Amniotic stem cell (primary cell): ENCODE data around the gene BCL2L13.

Experiments
- DNase-seq: peaks from one replicate; lab custom pipeline; 2025; lab: John Stamatoyannopoulos, UW

BCL2L13 gene, protein sequence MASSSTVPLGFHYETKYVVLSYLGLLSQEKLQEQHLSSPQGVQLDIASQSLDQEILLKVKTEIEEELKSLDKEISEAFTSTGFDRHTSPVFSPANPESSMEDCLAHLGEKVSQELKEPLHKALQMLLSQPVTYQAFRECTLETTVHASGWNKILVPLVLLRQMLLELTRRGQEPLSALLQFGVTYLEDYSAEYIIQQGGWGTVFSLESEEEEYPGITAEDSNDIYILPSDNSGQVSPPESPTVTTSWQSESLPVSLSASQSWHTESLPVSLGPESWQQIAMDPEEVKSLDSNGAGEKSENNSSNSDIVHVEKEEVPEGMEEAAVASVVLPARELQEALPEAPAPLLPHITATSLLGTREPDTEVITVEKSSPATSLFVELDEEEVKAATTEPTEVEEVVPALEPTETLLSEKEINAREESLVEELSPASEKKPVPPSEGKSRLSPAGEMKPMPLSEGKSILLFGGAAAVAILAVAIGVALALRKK

DNA sequence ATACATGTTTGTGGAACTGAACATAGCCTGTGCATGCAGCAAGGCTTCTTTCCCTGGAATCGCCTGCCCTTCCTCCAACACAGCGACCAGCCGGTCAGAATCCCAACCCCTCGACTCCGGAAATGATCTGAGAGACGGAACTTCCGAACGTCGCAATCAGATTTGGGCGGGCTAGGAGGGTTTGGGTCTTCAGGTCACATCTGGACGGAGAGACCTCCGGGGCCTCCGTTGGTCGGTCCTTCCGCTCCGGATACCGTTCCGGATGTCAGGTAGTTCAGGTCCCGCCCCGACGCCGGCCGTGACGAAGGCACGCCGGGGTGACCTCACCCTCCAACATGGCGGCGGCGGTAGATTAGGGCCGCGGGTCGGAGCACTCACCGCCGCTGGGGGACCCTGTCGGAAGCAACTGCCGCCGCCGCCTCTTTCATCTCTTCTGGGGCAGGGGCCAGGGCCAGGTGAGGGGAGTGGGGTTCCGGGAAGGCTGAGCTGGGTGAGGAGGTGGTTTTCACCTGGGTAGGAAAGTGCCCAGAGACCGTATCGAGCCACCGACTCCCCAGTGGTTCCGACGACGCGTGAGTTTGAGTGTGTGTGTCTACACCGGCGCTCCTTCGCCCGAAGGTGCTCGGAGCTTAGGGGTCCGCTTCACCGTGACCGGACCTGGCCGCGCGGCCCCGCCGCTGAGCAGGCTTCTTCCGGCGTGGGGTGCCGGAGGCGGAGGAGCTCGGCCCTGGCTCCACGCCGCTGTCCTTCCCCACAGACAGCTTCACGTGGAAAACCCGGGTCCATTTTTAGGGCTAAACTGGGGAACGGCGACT is at the start of gene BCL2L13:
Gene BCL2L13 (plus strand): TSS at position 326 of the 815 bp plus-strand sequence. CDS start 16,955 bp downstream, outside the sequence.
- peak; percentile 67 for DNase-seq

DNA sequence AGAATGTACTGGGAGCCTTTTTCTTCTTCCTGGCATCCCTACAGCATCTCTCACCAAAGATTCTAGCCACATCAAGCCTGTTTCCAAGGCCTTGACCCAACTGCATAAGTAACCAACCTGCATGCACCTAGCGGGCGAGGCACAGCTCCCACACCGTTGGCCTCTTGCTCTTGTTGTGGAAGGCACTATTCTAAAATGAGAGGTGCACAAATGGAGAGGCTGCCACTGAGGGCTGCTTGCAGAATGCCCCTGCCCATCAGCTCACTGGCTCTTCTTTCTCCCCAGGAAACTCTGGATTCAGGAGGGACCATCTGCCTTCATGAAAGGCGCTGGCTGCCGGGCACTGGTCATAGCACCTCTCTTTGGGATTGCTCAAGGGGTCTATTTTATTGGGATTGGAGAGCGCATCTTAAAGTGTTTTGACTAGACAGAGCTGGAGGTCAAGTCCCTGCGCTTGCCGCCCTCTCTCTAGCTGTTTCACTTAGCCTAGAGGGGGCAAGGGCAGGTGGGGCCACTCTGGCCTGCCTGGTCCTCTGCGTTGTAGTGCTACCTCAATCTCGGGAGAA is 48.7 kb upstream of the BCL2L13 start:
- DNase-seq, result no peak

DNA sequence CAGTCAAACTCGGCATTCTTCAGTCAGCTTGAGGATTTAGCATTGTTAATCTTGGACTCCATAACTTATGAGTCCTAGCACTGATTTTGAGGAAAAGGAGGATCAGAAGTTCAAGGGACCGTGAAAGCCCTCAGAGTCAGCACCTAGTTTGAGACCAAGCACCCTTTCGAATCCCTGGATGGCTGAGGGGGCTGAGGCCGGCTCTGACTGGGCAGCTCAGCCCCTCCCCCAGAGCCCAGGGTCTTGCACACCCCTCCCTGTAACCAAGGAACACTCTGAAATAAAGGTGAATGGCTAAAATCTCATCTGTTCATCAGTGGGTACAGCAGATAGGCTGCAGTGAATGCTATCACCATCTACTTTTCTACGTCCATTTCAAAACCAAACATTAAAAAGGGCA is 48.0 kb upstream of the BCL2L13 start:
- no peak for DNase-seq

DNA sequence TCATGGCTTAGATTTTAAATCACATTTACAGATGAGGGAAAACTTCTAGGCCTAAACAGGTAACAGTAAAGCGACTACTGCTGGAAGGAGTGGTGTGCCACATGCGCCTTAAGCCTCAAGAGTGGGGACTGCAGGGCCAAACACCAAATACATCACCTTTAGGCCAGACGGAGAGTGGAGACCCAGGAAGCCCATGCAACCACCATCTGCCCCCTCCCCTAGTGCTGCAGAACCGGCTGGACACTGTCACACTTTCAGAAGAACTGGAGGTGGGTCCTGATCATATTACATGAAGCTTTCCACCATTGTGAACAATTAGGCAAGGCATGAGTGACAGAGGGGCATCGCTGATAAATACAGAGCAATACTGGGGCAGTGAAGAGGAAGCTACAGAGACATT is 46.4 kb upstream of the BCL2L13 start:
- DNase-seq, result no peak

DNA sequence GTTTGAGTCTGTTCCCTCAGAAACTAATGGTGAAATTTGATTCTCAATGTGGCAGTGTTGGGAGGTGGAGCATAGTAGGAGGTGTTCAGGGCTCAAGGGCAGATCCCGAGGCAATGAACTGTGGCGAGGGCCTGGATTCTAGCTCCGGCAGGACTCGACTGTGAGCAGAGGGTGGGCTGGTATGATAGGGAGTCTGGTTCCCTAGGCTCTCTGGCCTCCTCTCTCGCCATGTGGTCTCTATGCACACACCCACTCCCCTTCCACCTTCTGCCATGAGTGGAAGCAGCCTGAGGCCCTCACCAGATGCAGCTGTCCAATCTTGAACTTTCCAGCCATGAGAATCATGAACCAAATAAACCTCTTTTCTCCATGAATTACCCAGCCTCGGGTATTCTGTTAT is 42.3 kb upstream of the BCL2L13 start:
- DNase-seq, result no peak

DNA sequence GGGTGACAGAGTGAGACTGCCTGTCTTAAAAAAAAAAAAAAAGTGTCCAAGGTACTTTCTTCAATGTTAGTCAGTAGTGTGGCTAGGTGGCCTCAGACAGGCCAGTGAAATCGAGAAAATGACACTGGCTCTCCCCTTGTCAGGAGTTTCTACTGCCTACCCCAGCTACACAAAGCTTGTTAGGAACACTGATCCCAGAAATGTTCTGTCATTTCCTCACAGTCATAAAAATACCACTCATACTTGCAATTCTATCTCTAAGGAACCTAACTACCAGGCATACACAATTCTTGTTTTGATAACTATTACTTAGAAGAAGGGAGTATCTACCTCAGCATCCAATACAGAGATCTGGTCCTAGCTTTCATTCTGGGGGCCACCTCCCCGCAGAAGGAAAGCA is 41.3 kb upstream of the BCL2L13 start:
- no peak for DNase-seq

DNA sequence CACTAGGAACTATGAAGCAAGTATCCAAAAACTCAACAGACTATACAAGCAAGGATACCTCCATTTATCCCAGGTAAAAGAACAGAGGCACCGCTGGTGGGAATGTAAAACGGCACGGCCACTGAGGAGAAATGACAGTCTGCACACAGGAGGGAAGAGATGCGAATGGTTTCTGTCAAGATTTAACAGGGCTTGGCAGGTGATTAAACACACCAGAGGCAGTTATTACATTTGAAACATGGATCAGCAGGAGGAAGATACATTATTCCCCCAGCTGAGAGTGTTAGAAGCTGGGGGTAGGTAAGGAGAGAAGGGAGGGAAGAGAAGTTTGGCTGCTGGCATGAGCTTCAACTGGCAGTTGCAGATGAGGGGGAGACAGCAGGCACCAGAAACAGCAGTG is 40.2 kb upstream of the BCL2L13 start:
- DNase-seq, result no peak

DNA sequence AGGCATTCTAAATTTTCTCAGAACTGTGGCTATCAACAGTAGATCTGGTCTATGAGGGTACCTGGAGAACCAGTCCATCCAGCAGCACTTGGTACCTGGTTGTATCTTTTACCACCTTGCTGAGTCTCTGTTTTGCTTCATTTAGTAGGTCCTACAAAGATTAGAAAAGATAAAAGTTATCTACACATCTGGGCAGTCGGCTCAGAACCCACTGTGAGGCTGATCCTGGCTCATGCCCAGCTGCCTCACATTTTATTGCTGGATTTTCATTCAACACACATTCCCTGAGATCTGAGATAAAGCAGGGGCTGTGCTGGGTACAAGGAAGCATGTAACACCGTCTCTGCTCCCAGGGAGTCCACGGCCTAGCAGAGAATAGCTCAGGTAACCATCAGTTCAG is 37.5 kb upstream of the BCL2L13 start:
- DNase-seq, result no peak

DNA sequence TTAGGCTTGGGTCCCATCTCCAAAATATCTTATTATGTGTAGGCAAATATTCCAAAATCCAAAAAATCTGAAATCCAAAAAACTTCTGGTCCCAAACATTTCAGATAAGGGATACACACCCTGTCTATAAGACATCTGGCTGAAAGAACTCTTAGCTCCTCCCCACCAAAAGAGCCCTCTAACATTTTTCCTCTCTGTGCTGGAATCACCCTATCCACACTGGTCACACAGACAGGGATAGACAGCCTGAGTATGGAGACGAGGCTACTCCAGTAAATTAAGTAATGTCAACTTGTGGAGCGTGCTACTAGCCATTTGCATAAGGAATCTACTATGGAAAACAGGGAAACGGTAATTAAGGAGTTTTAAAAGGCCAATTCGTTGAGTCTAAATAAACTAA is 34.9 kb upstream of the BCL2L13 start:
- no peak for DNase-seq

DNA sequence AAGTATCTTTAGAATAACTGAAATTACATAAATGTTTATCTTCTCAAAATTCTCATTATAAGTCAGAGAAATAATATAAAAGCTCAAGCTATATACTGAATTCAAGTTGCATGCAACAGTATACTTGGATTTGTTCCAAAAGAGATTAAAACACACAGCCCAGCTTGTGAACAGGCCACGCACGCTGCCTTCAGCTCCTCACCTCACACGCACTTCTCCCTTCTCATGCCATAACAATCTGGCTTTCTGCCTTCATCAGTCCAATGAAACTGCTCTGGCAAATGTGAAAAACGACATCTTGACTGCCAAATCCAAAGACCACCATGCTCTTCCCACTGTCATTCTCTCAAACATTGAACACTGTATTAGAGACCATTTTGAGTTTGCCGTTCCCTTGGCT is 32.1 kb upstream of the BCL2L13 start:
- no peak for DNase-seq

DNA sequence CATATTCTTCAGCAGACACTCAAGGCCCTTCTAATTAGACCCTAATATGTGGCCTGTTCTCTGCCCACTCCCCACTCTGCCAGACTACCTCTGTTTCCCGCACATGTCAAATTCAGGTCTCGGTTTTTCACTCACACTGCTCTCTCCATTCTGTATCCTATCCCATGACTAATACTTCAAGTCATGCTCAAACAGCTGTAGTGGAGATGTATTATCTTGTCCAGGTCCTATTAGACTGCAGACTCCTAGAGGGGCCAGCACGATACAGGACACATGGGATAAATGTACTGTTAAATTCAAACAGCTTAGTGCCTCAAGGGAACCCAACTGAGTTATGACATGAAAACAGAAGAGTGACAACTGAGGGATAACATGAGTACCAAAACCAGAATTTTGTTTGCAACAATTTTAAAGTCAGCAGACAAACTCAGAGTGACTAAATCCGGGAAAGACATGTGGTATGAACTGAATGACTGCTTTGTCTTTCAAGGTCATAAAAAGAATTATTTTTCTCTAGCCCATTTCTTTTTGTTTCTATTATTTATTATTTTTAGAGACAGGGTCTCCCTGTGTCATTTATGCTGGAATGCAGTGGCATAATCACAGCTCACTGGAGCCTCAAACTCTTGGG is 30.6 kb upstream of the BCL2L13 start:
- no peak for DNase-seq

DNA sequence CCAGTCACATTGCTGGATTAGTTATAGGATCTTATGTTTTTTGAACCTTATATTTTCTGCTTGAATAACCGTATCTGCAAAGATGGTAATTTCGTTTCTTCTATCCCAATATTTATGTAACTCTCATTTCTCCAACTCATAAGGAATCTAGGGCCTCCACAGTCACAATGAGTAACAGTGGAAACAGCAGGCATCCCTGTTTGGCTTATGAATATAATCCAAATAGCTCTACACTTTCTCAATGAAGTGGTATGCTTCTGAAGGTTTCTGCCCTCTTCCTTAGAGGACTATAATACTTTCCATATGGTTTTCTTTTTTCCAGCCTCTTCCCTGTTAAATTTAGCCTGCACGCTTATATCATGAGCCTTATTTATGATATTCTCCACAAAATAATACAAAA is 26.5 kb upstream of the BCL2L13 start:
- no peak for DNase-seq

DNA sequence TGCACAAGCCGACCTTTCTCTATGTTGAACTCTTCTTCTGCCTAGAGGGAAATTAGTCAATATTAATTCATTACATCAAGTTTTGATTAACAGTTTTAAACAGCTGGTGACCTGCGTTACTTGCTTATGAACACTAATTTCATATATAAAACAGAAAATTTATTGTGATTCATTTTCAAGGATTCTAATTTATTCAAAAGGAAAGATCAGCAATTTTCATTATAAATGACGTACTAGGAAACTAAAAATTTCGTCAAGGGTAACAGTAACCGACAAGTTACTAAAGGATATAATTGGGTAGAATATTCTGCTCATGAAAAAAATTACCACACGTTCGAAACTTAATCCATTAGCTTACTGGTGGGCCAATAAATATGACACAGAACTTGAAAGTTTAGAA is 25.3 kb upstream of the BCL2L13 start:
- no peak for DNase-seq

DNA sequence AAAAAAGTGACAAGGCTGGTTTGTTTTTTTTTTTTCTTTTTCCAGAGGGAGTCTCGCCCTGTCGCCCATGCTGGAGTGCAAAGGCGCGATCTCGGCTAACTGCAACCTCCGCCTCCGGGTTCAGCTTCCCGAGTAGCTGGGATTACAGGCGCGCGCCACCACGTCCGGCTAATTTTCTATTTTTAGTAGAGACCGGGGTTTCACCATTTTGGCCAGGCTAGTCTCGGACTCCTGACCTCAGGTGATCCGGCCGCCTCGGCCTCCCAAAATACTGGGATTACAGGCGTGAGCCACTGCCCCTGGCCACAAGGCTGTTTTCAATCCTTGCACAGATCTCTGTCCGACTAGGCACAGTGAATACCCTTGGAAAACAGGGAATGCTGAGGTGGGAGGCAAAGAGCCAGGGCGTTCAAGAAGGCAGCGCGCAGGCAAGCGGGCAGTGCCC is 10.6 kb upstream of the BCL2L13 start:
- DNase-seq, result no peak

DNA sequence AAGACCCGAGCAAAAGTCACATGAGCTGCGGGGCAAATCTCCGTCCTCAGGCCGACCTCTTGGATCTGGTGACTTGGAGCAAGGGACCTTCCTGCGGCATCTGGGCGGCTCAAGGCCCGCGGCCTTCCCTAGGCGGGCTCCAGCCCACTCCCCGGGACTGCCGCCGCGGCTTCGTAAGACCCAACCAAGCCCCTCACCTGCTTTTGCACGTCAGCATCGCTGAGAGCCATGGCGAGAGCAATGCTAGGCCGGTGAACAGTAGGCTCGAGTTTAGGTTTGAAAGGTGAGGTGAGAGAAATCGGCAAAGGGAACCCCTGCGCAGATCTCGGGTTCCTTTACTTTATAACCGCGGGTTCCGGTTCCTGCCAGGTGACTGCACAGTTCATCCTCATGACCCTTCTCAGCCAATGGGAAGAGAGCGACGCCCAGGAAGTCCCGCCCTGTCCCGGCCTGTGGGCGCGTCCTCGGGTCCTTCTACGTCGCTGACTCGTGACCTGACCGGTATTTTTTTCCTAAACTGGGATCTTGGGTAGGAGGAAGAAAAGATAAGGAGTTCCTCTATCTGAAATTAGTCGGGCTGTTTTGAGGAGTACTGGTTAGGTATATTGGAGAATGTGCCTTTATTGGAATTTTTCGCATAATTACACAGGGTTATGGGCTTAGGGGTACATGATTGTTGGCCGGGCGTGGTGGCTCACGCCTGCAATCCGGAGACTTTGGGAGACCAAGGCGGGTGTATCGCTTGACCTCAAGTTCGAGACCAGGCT is 10.0 kb upstream of the BCL2L13 start, which contains the start of gene ATP6V1E1:
Gene ATP6V1E1 (minus strand): TSS at position 344 of the 767 bp plus-strand sequence. CDS start 114 bp downstream, at position 230.
- DNase-seq, result peak; percentile 97

DNA sequence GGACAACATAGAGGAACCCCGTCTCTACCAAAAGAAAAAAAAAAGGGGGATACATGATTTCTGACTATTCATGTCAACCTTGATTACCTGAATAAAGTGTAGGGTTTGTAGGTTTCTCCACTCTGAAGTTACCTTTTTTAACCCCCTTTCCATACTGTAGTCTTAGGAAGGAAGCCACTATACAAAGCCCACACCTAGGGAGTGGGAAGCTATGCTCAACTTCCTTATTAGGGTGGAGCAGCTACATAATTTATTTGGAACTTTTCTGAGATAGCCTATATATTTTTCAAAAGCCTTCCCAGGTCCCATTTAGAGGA is 9.4 kb upstream of the BCL2L13 start:
- DNase-seq, result no peak

DNA sequence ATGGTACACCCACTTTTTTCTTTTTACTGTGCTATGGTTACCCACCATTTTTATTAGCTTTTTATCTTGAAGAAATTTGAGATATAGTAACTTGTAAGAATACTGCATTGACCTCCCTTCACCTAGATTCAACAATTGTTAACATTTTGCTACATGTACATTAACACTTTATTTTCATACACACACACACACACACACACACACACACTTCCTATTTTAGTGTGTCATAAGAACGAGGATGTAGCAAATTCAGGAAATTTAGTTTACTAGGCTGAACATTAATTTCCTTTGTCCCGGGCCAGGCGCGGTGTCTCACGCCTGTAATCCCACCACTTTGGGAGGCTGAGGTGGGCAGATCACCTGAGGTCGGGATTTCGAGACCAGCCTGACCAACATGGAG is 8.9 kb upstream of the BCL2L13 start:
- no peak for DNase-seq

DNA sequence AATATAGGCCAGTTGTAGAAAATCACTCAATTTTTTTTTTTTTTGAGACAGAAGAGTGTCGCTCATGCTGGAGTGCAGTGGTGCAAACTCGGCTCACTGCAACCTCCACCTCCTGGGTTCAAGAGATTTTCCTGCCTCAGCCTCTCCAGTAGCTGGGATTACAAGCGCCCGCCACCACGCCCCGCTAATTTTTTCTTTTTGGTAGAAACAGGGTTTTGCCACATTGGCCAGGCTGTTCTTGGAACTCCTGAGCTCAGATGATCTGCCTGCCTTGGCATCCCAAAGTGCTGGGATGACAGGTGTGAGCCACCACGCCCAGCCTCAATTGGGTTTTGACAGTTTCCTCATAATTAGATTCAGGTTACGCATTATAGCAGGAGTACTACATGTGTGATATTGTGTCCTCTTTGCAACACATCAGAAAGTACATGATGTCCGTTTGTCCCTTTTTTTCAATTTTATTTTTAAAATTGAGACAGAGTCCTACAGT is 7.4 kb upstream of the BCL2L13 start:
- DNase-seq, result no peak

DNA sequence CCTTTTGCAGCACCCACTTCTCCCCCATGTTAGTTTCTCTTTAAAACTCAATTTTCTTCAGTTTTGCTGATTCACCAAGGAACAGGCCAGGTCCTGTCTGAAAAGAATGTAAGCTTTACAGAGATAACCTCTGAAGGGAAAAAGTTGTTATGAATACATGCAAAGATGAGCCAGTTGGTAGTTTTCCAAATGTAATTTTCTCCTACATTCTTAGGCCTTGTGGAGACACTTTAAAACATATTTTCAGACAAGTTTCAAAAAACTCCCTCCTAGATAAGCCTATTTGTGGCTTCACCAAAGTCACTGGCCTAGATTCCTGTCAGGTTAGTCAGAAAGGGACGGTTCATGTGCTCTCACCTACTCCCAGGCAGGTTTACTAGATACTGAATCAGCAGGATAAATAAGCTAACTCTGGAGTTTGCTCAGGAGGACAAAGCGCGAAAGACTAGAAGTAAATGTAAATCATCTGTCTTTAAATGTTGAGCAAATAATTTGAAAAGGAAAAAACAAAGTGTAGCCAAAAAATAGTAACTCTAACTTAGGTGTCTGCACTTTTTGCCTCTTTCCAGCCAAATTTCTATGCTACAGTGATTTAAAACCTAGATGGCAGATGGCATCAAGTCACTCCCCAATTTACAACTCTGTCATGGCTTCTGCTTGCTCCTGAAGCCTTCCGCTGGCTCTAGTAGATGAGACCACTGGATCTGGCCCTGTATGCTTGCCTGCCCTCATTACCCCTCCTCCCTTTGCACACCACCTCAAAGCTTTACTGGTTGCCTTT is 5.2 kb upstream of the BCL2L13 start:
- no peak for DNase-seq

DNA sequence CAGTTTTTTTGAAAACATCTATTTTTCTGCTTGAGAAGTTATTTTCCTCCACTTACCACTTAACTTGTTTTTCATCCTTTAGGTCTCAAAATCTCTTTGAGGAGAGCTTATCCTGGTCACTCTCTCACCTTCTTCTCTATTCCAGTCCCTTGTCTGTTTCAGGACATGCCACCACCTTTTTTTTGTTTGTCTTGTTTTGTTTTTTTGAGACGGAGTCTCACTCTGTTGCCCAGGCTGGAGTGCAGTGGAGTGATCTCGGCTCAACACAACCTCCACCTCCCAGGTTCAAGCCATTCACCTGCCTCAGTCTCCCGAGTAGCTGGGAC is 4.6 kb upstream of the BCL2L13 start:
- no peak for DNase-seq

DNA sequence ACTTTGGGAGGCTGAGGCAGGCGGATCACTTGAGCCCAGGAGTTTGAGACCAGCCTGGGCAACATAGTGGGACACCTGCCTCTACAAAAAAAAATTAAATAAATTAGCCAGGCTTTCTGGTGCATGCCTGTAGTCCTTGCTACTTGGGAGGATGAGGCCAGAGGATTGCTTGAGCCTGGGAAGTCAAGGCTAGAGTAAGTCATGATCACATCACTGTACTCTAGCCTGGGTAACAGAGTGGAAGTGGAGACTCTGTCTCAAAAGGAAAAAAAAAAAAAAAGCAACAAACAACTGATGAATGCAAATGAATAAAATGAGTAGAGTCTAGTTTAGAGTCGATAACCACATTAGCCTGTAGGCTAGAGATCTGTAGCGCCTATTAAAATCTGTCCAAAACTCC is 3.9 kb upstream of the BCL2L13 start:
- DNase-seq, result no peak
